GM03348 (cell line): ENCODE results near the gene APOC1.
"Not testable (repeated sequence)": the region's sequence is repeated elsewhere in the genome, so short reads cannot be mapped to it uniquely, and the experiment has no call there.

Experiments
- DNase-seq: peaks from one replicate; pipeline ENCODE4 v3.0.0; 2012; ENCODE audit warnings: low spot score

Gene APOC1

GRCh38 chr19:44913512-44914432 is 636 bp upstream of the APOC1 start:
- DNase-seq = not testable (repeated sequence)

DNA sequence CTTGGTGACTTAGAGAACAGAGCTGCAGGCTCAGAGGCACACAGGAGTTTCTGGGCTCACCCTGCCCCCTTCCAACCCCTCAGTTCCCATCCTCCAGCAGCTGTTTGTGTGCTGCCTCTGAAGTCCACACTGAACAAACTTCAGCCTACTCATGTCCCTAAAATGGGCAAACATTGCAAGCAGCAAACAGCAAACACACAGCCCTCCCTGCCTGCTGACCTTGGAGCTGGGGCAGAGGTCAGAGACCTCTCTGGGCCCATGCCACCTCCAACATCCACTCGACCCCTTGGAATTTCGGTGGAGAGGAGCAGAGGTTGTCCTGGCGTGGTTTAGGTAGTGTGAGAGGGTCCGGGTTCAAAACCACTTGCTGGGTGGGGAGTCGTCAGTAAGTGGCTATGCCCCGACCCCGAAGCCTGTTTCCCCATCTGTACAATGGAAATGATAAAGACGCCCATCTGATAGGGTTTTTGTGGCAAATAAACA is 9.9 kb downstream of the APOC1 start:
- no peak for DNase-seq

GRCh38 chr19:44925114-44925891 is 10.9 kb downstream of the APOC1 start:
- DNase-seq = peak; percentile 43

- DNase-seq = not testable (repeated sequence)
These were observed 12.1 kb downstream of the APOC1 start for GRCh38 chr19:44926245-44927077.

DNA sequence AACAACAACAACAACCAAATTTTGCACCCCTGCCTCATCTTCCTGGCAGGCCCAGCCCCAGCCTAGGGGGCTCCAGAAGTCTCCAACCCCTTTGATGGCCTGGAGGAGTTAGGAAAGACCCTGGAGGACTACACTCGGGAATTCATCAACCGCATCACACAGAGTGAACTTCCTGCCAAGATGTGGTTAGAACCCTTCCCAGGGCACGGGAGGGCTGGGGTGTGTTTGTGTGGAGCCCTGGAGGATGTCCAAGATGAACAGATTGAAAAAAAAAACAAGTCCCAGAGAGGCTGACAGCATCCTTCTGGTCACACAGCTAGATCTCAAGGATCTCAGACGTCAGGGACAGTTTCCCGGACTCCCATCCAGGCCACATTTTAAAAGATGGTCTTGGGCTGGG is 13.3 kb downstream of the APOC1 start:
- no peak for DNase-seq

DNA sequence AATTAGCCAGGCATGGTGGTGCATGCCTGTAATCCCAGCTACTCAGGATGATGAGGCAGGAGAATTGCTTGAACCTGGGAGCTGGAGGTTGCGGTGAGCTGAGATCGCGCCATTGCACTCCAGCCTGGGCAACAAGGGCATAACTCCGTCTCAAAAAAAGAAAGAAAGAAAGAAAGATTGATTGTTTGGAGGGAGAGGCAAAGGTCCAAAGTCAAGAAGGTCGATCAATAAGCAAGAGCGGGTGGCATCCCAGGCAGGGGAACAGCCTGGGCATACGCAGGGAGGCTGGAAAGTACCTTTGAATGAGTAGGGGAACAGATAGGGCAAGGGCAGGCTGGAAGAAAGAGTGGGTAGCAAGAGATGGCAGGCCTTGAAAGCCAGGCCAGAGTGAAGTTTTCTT is 15.7 kb downstream of the APOC1 start:
- no peak for DNase-seq

DNA sequence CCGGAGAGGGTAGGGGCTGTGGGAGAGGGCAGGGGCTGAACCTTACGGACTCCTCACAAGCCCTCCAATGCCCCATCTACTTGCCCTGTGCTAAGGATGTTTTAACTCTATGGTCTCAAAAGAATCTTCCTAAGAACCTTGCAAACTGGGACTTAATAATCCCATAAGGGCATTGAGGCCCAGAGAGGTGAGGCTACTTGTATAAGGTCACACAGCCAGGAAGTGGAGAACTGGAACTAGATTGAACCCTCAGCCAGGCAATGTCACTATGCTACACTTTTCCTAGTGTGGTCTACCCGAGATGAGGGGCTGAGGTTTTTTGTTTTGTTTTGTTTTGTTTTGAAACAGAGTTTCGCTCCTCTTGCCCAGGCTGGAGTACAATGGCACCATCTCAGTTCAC is 17.1 kb downstream of the APOC1 start:
- no peak for DNase-seq

DNA sequence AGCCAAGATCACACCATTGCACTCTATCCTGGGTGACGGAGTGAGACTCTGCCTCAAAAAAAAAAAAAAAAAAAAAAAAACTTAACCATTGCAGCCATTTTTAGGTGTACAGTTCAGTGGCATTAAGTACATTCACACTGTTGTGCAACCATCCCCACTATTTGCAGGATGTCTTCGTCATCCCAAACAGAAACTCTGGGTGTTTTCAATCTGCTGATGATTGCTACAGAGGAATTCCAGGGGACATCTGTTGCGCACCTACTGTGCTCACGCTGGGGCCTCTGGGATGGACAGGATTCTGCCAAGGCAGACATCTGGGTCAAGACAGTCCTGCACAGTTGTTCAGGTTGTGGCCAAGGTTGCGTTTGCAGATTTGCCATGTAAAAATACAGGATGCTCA is 25.3 kb downstream of the APOC1 start:
- no peak for DNase-seq

- DNase-seq = no peak
These were observed 27.7 kb downstream of the APOC1 start, which contains the start of gene APOC4 for GRCh38 chr19:44942067-44942571. TSS of gene APOC4 (plus strand) at chr19:44942237. CDS start at chr19:44942278, 41 bp downstream.

DNA sequence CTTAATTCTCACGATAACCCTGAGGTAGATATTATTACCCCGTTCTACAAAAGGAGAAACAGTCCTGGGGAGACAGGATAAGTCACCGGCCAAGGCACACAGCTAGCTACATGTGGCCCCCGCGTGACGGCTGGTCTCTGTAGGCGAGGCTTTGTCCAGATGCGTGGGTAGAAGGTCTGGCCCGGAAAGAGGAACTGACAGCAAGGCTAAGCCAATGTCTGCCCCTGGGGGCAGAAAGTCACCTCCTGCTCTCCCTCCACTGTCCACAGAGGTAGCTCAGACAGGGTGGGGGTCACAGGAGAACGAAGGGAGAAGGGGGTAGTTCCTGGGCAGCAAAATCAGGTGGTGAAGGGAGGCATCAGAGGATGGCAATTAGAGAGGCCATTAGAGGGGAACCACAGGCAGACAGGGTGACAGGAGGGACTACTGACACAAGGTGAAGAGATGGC is 29.4 kb downstream of the APOC1 start:
- DNase-seq = no peak

DNA sequence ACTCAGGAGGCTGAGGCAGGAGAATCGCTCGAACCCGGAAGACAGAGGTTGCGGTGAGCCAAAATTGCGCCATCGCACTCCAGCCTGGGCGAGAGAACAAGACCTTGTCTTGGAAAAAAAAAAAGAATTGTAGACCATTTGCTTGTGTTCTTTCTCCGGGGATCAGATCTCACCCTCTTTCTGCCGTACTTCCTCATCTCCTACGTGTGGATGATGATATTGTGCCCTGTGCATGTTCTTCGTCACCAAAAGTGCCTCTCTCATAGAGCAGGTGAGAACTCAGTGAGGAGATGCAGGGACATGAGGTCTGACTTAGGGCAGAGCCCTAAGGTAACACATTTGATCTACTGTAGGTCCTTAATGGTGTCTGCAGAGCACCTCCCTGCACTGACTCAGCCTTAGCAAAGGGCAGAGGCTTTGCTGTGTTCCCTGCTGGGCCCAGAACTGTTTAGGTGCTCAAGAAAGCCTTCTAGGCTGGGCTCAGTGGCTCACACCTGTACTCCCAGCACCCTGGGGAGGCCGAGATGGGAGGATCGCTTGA is 32.7 kb downstream of the APOC1 start:
- DNase-seq = no peak

- no peak for DNase-seq
These were observed 33.8 kb downstream of the APOC1 start for GRCh38 chr19:44948237-44948636.

- no peak for DNase-seq
These were observed 34.5 kb downstream of the APOC1 start for GRCh38 chr19:44948763-44949374.

- DNase-seq = no peak
These were observed 35.1 kb downstream of the APOC1 start for GRCh38 chr19:44949550-44949949.

GRCh38 chr19:44951179-44952159 is 37.1 kb downstream of the APOC1 start:
- DNase-seq = peak; percentile 88

GRCh38 chr19:44954278-44954648 is 39.9 kb downstream of the APOC1 start:
- no peak for DNase-seq

GRCh38 chr19:44954649-44955504 is 40.5 kb downstream of the APOC1 start, which contains the start of gene CLPTM1:
TSS of gene CLPTM1 (plus strand) at chr19:44955380. CDS start at chr19:44955396, 16 bp downstream.
- peak; percentile 99 for DNase-seq
